Thyroid gland (tissue), 4 donors: ENCODE measurements around the gene GPC6.

ENCODE experiments used
- POLR2A ChIP-seq, 2 donors: fragments of 450-650 bp; IDR thresholded peaks; one replicate each; pipeline ENCODE4 v1.6.1; 2017; ENCODE audit warnings: antibody characterized with exemption in 2 of 2, mild to moderate bottlenecking in 2 of 2, moderate library complexity in 1 of 2
- TF ChIP-seq, protein P1 (sequence below), 6 experiments: fragments of 200-600 bp in 3 of 6; fragments of 450-650 bp in 3 of 6; sonication (generic) in 3 of 6; IDR thresholded peaks; one replicate each; pipeline ENCODE4 v1.5.1; 2016 to 2019; ENCODE audit warnings: antibody characterized with exemption in 6 of 6, mild to moderate bottlenecking in 2 of 6, inconsistent platforms in 1 of 6, moderate library complexity in 1 of 6

DNA sequence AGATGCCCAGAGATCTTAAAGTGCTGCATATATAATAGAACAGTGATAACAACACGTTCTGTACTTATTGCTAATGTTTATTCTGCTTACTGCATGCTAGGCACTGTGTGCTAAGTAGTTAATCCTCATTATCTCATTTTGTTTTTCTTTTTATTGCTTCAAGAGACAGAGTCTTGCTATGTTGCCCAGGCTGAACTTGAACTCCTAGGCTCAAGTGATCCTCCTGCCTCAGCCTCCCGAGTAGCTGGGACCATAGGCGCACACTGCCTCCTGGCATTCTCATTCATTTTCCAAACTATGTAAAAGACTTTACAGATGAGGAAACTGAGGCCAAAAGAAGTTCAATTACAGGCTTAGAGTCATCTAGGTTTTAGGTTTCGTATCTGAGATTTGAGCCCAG lies 548.4 kb downstream of the GPC6 start:
- TF ChIP-seq, protein P1, sequence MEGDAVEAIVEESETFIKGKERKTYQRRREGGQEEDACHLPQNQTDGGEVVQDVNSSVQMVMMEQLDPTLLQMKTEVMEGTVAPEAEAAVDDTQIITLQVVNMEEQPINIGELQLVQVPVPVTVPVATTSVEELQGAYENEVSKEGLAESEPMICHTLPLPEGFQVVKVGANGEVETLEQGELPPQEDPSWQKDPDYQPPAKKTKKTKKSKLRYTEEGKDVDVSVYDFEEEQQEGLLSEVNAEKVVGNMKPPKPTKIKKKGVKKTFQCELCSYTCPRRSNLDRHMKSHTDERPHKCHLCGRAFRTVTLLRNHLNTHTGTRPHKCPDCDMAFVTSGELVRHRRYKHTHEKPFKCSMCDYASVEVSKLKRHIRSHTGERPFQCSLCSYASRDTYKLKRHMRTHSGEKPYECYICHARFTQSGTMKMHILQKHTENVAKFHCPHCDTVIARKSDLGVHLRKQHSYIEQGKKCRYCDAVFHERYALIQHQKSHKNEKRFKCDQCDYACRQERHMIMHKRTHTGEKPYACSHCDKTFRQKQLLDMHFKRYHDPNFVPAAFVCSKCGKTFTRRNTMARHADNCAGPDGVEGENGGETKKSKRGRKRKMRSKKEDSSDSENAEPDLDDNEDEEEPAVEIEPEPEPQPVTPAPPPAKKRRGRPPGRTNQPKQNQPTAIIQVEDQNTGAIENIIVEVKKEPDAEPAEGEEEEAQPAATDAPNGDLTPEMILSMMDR (IDR thresholded peaks at IDR 0.05): no peak
- TF ChIP-seq POLR2A (IDR thresholded peaks at IDR 0.05): no peak
